ENCODE results near the gene RCBTB2.
"Not testable (repeated sequence)": the region's sequence is repeated elsewhere in the genome, so short reads cannot be mapped to it uniquely, and the experiment has no call there.

The RCBTB2 gene

DNA sequence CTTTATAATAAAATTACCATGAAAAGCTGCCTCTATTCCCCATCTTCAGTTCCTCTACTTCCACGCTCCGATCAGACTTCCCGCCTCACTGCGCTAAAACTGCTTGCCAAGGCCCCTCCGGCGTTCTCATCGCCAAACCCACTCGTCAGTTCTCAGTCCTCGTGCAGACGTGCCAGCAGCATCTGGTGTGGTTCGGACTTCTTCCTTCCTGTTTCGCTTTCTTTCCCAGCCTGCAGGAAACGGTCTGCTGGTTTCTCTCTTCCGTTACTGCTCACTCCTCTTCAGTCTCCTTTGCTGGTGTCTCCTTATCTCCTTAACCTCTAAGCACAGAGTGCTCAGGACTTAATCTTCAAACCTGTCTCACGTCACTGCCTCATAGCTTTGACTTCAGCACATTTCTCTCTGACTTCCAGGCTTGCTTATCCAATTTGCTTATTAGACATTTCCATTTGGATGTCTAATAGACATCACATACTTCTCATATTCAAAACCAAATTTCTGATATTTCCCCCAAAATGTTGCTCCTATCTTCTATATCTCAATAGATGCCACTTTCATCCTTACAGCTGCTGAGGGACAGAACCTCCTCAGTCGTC is 40.3 kb downstream of the RCBTB2 start:
- no peak for FAIRE-seq

DNA sequence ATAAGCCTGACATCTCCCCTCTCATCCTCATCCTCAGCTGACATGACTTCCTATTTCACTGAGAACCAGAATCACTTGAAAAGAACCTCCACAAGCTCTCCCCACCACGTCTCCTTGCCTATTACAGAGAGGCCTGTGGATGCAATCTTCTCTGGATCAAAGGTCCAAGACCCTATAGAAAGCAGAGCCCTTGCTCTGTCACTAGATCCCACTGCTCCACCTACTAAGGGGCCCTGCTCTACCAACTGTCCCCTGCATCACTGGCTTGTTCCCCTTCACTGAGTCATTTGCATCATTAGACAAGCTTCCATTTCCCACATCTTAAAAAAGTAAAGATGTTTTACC is 40.8 kb downstream of the RCBTB2 start:
- no peak for FAIRE-seq

DNA sequence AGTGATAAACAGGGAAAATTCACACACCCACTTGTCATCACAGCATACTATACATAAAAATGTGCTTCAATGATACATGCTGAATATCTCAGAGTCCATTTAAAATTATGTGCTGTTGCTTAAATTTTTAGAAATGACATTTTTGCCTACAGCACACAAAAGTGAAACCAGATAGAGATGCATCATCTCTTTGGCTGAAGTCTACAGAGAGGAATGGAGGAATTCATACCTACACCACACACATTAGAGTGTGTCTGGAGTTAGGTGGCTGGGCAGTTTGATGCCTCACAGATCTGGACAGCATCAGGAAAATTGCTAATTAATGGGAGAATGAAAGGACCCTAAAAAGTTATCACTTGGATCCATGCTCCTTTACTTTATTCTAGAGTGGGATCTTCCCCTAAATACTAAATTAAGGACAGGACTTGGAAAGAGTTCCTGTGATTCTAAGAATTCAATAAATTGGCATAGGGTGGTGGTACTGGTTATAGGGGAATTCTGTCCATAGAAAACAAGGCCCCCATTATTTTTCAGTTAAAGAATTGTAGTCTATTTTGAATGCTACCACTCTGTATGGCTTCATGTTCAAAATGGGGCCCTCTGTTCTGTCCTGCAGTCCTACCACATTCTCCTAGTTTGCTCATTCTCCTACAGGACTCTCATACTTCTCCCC is 41.3 kb downstream of the RCBTB2 start:
- no peak for FAIRE-seq

DNA sequence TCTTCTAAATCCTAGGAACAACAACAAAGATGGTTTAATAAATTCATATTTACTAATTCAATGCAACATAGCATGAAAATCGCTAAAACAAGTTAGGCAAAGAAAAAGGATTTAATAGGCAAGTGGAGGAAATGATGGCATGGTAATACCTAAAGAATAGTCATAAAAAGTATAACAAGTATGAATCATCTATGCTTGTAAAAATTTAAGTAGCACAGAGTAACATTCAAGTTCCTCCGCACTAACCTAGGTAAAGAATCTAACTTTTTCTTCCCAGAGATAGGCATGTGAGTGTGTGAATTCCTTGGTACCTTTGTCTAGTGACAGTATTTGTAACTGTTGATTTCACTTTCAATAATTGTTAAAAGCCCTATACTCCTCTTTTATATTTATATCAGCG is 42.6 kb downstream of the RCBTB2 start:
- no peak for FAIRE-seq

DNA sequence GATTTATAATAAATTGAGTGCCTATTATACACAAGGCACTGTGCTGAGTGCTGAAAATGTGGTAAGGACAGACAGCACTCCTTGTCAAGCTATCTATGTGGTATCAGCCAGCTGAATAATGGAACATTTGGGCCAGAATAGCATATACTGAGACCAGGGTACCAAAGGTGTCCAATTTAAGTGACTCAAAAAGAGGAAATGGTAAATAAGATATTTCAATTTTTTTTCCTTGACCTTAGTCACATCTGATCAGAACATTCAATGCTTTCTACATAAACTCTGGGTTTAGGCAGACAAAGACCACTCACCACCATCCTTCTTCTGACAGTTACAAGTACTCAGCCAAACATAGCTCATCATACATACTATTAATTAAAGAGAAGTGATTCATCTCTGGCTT is 43.2 kb downstream of the RCBTB2 start:
- no peak for FAIRE-seq

DNA sequence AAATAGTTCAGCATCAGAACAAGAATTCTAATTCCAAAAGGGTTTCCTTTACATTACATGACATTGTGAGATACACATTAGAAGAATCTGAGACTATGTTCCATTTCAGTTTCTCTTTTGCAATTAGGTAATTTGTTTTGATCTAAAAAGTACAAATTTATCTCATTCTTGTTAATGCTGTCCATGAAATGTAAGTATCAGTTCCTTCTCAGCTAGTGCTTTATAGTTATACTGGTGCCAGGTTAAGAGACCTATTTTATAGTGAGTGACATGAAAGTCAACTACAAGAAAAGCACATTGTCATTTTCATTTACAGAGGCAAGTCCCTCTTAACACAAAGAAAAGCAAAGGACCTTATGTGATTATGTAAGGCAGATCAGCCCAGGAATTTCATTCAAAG is 43.9 kb downstream of the RCBTB2 start:
- FAIRE-seq, result no peak

DNA sequence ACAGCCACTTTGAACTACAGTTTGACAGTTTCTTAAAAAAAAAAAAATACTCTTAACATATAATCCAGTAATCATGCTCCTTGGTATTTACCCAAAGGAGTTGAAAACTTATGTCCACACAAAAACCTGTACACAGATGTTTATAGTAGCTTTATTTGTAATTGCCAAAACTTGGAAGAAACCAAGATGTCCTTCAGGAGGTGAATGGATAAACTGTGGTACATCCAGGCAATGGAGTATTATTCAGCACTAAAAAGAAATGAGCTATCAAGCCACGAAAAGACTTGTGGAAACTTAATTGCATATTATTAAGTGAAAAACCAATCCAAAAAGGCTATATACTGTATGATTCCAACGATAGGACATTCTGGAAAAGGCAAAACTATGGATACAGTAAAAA is 44.9 kb downstream of the RCBTB2 start:
- FAIRE-seq, result no peak

DNA sequence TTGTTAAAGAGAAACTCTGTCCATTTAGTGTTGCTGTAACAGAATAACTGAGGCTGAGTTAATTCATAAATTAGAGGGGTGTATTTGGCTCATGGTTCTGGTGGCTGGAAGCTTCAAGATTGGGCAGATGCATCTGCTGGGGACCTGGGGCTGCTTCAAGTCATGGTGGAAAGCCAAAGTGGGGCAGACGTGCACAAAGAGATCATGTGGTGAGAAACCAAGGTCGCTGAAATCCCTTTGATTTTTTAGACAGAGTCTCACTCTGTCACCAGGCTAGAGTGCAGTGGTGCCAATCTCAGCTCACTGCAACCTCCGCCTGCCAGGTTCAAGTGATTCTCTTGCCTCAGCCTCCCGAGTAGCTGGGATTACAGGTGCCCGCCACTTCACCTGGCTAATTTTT is 46.0 kb downstream of the RCBTB2 start:
- FAIRE-seq, result no peak

DNA sequence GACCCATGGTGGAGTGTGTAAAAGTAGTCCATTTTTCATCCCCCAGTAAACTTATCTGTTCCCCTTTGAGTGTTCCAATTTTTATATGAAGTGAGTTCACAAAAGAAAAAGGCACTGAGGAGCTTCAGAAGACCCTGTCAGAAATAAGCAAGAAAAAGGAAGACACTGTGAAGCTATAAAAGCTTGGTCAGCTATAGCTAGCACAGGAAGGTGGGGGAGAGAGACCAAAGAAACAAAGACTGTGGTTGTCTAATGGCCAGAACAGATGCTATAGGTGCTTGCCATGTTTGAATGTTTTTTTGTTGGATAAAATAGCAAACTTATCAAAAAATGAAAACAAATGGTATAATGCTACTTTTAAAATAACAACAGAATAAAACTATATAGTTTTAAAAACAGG is 46.5 kb downstream of the RCBTB2 start:
- FAIRE-seq, result no peak

DNA sequence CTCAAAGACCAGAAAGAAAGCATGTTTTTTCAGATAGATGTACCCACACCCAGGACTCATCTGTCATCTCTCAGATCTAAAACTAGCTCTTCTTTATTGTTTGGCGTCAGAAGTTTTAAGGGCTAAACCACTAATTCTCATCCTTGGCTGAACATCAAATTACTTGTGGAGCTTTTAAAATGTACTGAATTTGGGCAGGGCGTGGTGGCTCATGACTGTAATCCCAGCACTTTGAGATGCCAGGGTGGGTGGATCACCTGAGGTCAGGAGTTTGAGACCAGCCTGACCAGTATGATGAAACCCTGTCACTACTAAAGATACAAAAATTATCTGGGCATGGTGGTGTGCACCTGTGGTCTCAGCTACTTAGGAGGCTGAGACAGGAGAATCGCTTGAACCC is 47.4 kb downstream of the RCBTB2 start:
- no peak for FAIRE-seq

DNA sequence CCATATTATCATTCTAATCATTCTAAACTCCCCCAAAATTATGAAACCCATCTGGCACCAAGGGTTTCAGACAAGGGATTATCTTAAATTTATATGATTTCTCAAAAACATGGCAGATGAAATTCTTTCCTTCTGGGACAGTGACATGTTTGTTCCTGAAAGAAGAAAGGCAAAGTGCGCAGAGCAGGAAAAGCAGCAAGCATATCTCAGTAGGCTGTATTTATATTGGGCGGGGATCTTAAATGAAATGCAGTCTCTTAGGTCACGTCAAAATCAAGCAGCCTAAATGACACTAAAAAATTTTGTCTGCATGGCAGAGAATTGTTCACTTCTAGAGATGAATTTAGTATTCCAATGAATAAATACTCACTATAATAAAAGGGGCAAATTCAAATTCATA is 49.3 kb downstream of the RCBTB2 start:
- no peak for FAIRE-seq

DNA sequence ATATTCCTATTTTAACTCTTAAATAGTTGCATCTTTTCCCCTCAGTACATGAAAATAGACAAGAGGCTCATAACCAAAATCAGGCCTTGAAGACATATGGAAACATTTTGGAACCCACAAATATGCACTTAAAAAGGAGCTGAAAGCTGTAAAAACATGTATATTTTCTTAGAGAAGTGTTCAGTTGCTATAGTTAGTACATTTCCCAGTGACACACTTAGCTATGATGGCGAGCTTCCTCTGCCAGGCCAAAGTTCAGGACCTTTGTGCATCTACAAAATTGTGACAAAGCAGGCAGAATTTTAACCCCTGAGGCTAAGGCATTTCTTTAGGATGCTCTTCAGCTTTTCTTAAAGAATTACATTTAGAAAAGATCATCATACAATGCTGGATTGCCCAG is 54.5 kb downstream of the RCBTB2 start:
- FAIRE-seq, result no peak

DNA sequence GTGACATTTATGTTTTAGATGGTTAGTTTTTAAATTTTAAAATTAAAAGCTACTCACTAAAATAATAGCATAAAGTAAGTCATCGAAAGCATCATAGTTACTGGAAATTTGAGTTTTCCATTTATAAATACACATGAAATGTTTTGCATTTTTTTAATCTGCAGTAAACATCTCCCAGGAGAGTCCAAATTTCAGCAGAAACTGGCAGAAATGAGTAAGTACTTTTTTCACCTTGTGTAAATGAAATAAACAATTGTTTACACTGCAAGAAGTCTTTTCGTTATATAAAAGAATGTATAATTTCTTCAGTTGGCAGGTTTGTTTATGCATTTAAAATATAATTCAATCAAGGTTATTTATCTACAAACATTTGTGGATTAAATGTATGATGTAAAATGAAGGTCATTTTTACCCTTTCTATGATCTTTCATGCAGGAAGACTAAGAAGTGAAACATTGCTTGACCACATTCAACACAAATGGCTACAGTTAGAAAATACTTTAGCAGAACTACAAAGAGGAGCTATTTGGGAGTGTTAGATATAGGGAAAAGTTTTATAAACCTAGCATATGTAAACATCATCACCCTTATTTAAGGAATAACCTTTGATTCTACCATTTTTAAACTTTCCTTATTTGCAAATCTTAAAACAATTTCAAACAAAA is 55.6 kb downstream of the RCBTB2 start:
- FAIRE-seq, result peak; percentile 21

DNA sequence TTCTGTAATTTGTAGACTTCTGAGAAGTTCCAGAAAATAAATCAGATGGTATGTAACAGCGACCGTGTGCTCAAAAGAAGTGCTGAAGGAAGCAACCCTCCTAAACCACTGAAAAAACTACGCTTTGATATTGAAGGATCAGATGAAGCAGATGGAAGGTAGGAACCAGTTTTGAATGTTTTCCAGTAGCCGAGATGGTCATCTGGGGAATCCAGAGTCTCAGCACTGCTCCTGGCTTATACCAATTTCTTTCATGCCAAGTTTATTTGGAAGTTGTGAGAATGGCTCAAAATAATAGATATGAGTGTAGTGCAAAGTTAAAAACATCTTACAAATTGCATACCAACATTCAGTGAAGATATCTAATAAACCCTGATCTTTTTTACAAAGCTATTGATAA is 56.2 kb downstream of the RCBTB2 start:
- FAIRE-seq, result no peak

DNA sequence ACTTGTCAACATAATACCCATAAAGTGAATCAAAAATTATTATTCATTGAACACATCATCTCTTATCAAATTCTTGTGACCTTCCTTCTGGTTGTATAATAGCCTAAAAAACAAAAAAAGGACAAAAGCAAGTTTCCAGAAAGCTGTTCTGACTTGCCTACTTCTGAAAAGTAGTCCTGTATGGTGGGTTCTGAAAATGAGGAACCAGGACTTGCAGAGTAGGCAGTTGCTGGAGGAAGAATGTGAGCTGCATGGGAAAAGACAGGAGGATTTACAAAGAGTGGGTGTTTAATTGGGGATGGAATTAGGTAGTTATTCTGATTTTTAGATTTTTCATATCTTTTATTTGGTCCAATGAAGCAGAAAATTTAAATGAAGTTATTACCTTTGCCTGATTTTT is 56.7 kb downstream of the RCBTB2 start:
- no peak for FAIRE-seq

DNA sequence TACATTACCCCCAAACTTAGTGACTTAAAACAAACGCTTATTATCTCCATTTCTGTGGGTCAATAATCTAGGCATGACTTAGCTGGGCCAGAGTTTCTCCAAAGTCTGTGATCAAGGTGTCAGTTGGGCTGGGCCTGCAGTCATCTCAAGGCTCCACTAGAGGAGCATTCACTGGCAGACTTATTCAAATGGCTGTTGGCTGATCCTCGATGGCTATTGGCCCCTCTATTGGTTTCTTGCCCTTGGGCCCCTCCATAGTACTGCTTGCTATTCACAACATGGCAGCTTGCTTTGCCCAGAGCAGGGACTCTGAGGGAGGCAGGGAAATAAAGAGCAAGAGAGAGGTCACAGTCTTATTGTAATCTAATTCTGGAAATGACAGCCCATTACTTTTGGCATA is 57.6 kb downstream of the RCBTB2 start:
- FAIRE-seq, result no peak

DNA sequence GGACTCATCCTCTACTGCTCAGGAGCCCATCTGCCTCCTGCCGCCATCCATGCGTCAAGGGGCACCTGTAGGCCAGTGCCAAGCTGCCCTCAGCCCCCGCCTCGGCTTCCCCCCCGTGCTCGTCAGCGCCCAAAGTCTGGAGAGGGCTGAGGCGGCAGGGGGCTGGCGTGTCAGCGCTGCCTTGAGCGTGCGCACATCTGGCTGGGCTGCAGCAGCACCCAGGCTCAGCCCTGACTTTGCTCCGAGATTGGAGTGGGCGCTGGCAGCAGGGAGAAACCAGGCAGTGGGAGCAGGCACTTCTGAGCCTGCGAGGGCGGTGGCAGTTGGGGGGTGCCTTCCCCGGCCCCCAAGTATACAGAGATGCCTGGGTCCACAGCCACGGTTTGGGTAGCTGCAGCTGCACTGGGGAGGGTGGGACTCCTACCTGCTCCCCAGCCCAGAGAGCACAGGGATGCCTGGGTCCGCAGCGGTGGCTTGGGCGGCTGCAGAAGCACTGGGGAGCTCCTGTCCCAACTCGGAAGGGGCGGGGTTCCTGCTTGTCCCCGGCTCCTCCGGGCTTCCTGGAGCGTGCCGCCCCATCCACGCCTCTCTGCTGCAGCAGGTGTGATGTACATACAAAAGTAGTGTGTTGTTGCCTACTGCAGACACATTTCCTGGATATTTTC is 75.2 kb downstream of the RCBTB2 start:
- no peak for FAIRE-seq

DNA sequence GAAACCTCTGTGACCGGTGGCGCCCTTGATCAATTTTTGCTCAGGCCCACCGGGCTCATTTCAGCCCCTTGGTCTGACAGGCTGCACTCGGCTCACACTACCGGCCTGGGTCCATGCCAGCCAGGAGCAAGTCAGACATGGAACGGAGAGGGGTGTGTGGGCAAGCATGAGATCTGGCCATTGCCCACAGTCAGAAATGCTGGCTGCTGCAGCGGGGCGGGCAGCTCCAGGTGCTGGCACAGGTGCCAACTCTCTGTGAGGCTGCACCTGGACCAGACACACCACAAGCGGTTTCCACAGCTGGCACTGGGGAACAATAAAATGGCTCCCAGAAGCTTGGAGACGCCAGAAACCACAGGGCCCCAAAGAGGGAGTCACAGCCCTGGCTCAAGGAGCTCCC is 76.3 kb downstream of the RCBTB2 start:
- no peak for FAIRE-seq

DNA sequence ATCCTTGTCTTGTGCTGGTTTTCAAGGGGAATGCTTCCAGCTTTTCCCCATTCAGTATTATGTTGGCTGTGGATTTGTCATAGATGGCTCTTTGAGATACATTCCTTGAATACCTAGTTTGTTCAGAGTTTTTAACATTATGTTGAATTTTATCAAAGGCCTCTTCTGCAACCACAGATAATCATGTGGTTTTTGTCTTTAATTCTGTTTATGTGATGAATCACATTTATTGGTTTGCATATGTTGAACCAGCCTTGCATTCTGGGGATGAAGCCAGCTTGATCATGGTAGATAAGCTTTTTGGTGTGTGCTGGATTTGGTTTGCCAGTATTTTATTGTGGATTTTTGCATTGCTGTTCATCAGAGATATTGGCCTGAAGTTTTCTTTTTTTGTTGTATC is 81.7 kb downstream of the RCBTB2 start:
- FAIRE-seq, result not testable (repeated sequence)

DNA sequence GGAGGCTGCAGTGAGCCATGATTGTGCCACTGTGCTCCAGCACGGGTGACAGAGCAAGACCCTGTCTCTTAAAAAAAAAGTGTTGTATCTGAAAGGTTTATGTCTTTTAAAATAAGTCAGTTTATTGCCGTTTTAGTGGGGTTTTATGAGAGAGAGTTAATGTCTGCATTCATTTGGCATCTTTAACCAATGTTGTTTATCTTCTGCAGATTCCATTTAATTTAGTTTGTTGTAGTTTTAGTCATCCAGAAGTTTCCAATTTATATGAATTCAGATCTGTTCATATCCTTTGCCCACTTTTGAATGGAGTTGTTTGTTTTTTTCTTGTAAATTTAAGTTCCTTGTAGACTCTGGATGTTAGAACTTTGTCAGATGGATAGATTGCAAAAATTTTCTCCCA is 83.2 kb downstream of the RCBTB2 start:
- no peak for FAIRE-seq

DNA sequence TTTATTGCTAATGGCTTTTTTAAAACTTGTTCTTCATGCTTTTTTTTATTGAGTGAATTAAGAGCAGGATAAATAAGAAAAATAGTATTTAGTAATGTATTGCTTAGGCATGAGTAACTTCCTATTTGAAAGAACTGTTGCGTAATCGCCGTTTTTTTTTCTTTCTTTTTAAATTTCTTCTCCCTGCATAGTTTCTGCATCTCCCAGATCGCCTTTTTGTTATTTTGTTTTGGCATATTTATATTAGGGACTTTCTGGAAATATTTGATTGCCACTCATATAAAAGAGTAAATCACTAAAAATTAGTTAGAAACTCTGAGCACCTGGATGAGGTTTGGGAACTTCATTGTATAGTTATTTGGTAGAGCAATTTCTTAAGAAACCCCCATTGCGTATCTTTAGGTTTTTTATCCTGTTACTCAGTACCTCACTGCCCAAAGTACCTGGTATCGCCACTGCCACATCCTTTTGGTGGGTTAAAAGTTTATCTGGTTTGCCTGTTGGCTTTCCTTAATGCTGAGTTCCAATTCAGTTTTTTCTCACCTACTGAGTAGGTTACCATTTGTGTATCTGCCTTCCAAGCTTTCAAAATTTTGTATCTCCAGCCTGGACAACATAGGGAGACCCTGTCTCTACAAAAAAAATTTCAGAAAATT is 83.8 kb downstream of the RCBTB2 start:
- no peak for FAIRE-seq

DNA sequence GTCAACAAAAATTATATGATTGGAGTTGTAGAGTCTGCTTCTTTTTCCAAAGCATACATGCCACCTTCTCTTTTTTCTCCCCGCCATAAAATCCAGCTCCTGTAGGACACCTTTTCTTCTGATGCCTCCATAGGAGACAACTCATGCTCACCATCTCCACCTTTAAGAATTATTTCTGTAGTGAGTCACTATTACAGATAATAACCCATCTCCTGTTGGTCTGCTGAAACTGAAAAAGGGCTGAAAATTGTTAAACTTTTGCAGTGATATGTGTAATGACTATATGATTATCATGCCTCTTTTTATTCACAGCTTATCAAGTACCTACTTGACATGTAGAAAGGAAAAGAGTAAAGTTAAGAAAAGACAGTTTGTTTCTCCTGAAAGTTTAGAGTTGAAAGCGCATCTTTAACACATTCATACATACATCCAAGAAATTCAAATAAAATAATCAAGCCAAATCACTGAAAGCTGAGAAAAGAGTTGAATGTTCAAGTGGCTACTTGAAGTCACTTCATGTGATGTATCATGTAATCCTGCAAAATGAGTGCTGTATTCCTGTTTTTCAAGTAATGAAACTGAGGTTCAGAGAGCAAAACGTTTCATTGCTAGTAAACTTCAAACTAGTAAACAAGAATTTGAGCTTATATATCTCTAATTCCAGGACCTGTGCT is 84.5 kb downstream of the RCBTB2 start:
- no peak for FAIRE-seq

DNA sequence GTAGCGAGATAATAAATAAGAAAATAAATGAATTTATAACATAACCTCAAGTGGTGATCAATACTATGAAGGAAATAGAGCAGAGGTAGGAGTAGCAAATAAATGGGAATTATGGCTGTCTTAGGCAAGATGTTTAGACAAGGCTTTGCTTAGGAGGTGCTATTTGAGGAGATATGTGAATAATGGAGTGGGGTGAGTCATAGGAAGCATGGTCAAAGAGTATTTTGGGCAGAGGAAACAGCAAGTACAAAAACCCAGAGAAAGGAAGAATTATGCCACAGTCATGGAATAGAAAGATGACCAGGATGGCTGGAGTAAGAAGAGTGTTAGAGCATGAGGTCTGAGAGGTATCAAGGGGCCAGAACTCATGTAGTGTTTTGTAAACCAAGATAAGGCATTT is 86.4 kb downstream of the RCBTB2 start:
- no peak for FAIRE-seq

Data from G401.6 (cell line).